Left ventricle myocardium inferior (tissue), 1 donor: Measurements from ENCODE around the gene CMTR1. TPM values are rescaled to one million over a fixed set of nuclear protein-coding genes. Genes with fewer than 3 reads are reported as not detected.
A peak's percentile ranks its signal among the peaks of the same experiment; 100 is the strongest.
"Not testable (repeated sequence)": the region's sequence is repeated elsewhere in the genome, so short reads cannot be mapped to it uniquely, and the experiment has no call there.

ENCODE experiments used
- DNase-seq: peaks from one replicate; pipeline ENCODE4 v3.0.0-alpha.2; 2020
- H3K27ac ChIP-seq: fragments of 200-600 bp; replicated peaks from 2 replicates; pipeline ENCODE4 v1.8.0; 2021
- H3K27me3 ChIP-seq: fragments of 200-600 bp; 2 replicates; pipeline ENCODE4 v1.8.0; 2021; ENCODE audit warnings: low read depth
- H3K36me3 ChIP-seq: fragments of 200-600 bp; 2 replicates; pipeline ENCODE4 v1.8.0; 2021
- H3K4me1 ChIP-seq: fragments of 200-600 bp; 2 replicates; pipeline ENCODE4 v1.8.0; 2021
- H3K4me3 ChIP-seq: fragments of 200-600 bp; 2 replicates; pipeline ENCODE4 v1.8.0; 2021; ENCODE audit warnings: mild to moderate bottlenecking, moderate library complexity
- H3K9me3 ChIP-seq: fragments of 200-600 bp; replicated peaks from 2 replicates; pipeline ENCODE4 v1.8.0; 2021
- CTCF ChIP-seq: fragments of 200-600 bp; IDR thresholded peaks from 2 replicates; pipeline ENCODE4 v1.8.0; 2021; ENCODE audit warnings: antibody characterized with exemption, mild to moderate bottlenecking, borderline replicate concordance
- intact Hi-C: fragments of 100-400 bp; cut with micrococcal nuclease; formaldehyde crosslinking; loops from one replicate; pipeline ENCODE4 v1.11.0; 2022
- total RNA-seq: library from RNA; stranded (reverse); fragmentation: NEBNext Ultra II Directional; extraction: Animal tissue kit (Norgen Biotek cat#: 25700); gene quantifications from one replicate; pipeline ENCODE4 v1.2.1, GENCODE V29; 2021
- donor health status: DM: no; HTN: yes; CAD: no; lungs with severe emphysema.

The CMTR1 gene
- total RNA-seq, 1 donor from 2014 or later = 34.4 TPM

GRCh38 chr6:37496951-37497885 lies 64.2 kb downstream of the CMTR1 start:
- H3K9me3 ChIP-seq = no peaks in the 10 kb centered on the region
- H3K27ac ChIP-seq = no peak overlapping the region
- peaks cover 15% of the 10 kb centered on the region for H3K4me1 ChIP-seq
- H3K27me3 ChIP-seq = no peaks in the 10 kb centered on the region
- no peaks in the 10 kb centered on the region for H3K36me3 ChIP-seq
- no peak overlapping the region for H3K4me3 ChIP-seq
- intact Hi-C loops = no loop called here
- DNase-seq = no peak
- TF ChIP-seq CTCF = no peak

- no peak for TF ChIP-seq CTCF
- peak within 1 kb of the TSS; percentile 71 for H3K4me3 ChIP-seq
- peak; percentile 94 for DNase-seq
- no peaks in the 10 kb centered on the region for H3K27me3 ChIP-seq
- H3K27ac ChIP-seq = peak within 1 kb of the TSS; percentile 51
- peaks cover 12% of the 10 kb centered on the region for H3K4me1 ChIP-seq
- no peaks in the 10 kb centered on the region for H3K36me3 ChIP-seq
- no peaks in the 10 kb centered on the region for H3K9me3 ChIP-seq
- intact Hi-C loops = no loop called here
These were observed 66.6 kb downstream of the CMTR1 start, which contains the start of gene CCDC167 for GRCh38 chr6:37499433-37500293. CCDC167 (minus strand) TSS chr6:37499893; CDS start chr6:37499863, 30 bp downstream.

GRCh38 chr6:37500294-37500608 lies 67.2 kb downstream of the CMTR1 start:
- Histone ChIP-seq H3K4me3 (peak overlapping the region; percentile 71), H3K27me3 (no peaks in the 10 kb centered on the region), H3K9me3 (no peaks in the 10 kb centered on the region), H3K36me3 (no peaks in the 10 kb centered on the region), H3K4me1 (peaks cover 12% of the 10 kb centered on the region), H3K27ac (peak overlapping the region; percentile 51)
- no peak for DNase-seq
- no peak for TF ChIP-seq CTCF
- intact Hi-C loops = no loop called here

- H3K9me3 ChIP-seq, H3K4me3 ChIP-seq, H3K27ac ChIP-seq, H3K27me3 ChIP-seq, DNase-seq, H3K36me3 ChIP-seq, intact Hi-C loops: not testable (repeated sequence)
- peaks cover 12% of the 10 kb centered on the region for H3K4me1 ChIP-seq
These were observed 67.9 kb downstream of the CMTR1 start for GRCh38 chr6:37500904-37501303.

GRCh38 chr6:37501632-37502491 lies 68.8 kb downstream of the CMTR1 start:
- no peak overlapping the region for H3K4me3 ChIP-seq
- H3K4me1 ChIP-seq = peaks cover 12% of the 10 kb centered on the region
- intact Hi-C loops = no loop called here
- no peaks in the 10 kb centered on the region for H3K36me3 ChIP-seq
- H3K9me3 ChIP-seq = no peaks in the 10 kb centered on the region
- no peak overlapping the region for H3K27ac ChIP-seq
- no peak for DNase-seq
- no peaks in the 10 kb centered on the region for H3K27me3 ChIP-seq
- no peak for TF ChIP-seq CTCF
